GM12878 (cell line): ENCODE results near the gene M1AP. TPM values are rescaled to one million over a fixed set of nuclear protein-coding genes. Genes with fewer than 3 reads are reported as not detected.

Experiments used
- ASH2L ChIP-seq: fragments of 300-600, 200-600 bp; sonication (generic); IDR thresholded peaks from 2 replicates; pipeline ENCODE4 v1.6.1; 2017; ENCODE audit warnings: low read depth, mild to moderate bottlenecking, borderline replicate concordance
- BCL11A ChIP-seq: IDR thresholded peaks from 2 replicates; pipeline ENCODE4 v1.6.1; 2011; ENCODE audit warnings: low read depth, low read length
- CBFB ChIP-seq: IDR thresholded peaks from 2 replicates; pipeline ENCODE4 v1.6.1; 2016; ENCODE audit warnings: antibody characterized with exemption, low read depth
- CEBPB ChIP-seq, 2 experiments: fragments of 150-350 bp in 1 of 2; IDR thresholded peaks; 2 replicates each; pipeline ENCODE4 v1.6.1; 2012 to 2014; ENCODE audit warnings: low read depth in 2 of 2, low read length in 2 of 2, borderline replicate concordance in 1 of 2, inconsistent platforms in 1 of 2
- ESRRA ChIP-seq: IDR thresholded peaks from 2 replicates; pipeline ENCODE4 v1.6.1; 2012; ENCODE audit warnings: mild to moderate bottlenecking, low read length, improper control_type of control experiment
- HCFC1 ChIP-seq: fragments of 150-350 bp; IDR thresholded peaks from 2 replicates; pipeline ENCODE4 v1.6.1; 2014; ENCODE audit warnings: low read length
- HDAC6 ChIP-seq: fragments of 200-600 bp; sonication (generic); IDR thresholded peaks from one replicate; pipeline ENCODE4 v1.8.0; 2017; ENCODE audit warnings: antibody characterized with exemption; ENCODE audit not compliant: unreplicated experiment
- IKZF1 ChIP-seq: fragments of 450-650 bp; conservative IDR thresholded peaks from 2 replicates; pipeline ENCODE4 v1.6.1; 2017; ENCODE audit warnings: antibody characterized with exemption, mild to moderate bottlenecking
- JUNB ChIP-seq: IDR thresholded peaks from 2 replicates; pipeline ENCODE4 v1.6.1; 2016; ENCODE audit warnings: antibody characterized with exemption, mild to moderate bottlenecking
- MXI1 ChIP-seq: fragments of 150-350 bp; IDR thresholded peaks from 2 replicates; pipeline ENCODE4 v1.6.1; 2011; ENCODE audit warnings: low read depth, mild to moderate bottlenecking, inconsistent platforms, low read length, improper control_type of control experiment
- MYB ChIP-seq: fragments of 150-350 bp; IDR thresholded peaks from 2 replicates; pipeline ENCODE4 v1.6.1; 2014; ENCODE audit warnings: mild to moderate bottlenecking, low read depth, low read length, borderline replicate concordance
- NR2F1 ChIP-seq: fragments of 450-650 bp; conservative IDR thresholded peaks from 2 replicates; pipeline ENCODE4 v1.6.1; 2017; ENCODE audit warnings: mild to moderate bottlenecking
- PAX8 ChIP-seq: fragments of 450-650 bp; IDR thresholded peaks from 2 replicates; pipeline ENCODE4 v1.6.1; 2017; ENCODE audit warnings: mild to moderate bottlenecking, moderate library complexity
- POLR2A ChIP-seq: IDR thresholded peaks from 2 replicates; pipeline ENCODE4 v1.6.1; 2011; ENCODE audit warnings: low read depth, mild to moderate bottlenecking, low read length
- POLR2AphosphoS2 ChIP-seq: IDR thresholded peaks from 2 replicates; pipeline ENCODE4 v1.6.1; 2011; ENCODE audit warnings: low read depth, mild to moderate bottlenecking, low read length, improper control_type of control experiment, moderate library complexity
- POLR2AphosphoS5 ChIP-seq: IDR thresholded peaks from 2 replicates; pipeline ENCODE4 v1.6.1; 2011; ENCODE audit warnings: mild to moderate bottlenecking, low read length, inconsistent platforms
- POU2F2 ChIP-seq: IDR thresholded peaks from 3 replicates; pipeline ENCODE4 v1.6.1; 2011; ENCODE audit warnings: low read depth, mild to moderate bottlenecking, low read length, borderline replicate concordance
- RAD21 ChIP-seq: IDR thresholded peaks from 2 replicates; pipeline ENCODE4 v1.6.1; 2011; ENCODE audit warnings: mild to moderate bottlenecking, low read depth, low read length, moderate library complexity; ENCODE audit not compliant: insufficient read depth
- RELA ChIP-seq: fragments of 450-650 bp; IDR thresholded peaks from 2 replicates; pipeline ENCODE4 v1.8.0; 2014; ENCODE audit warnings: borderline replicate concordance; ENCODE audit not compliant: partially characterized antibody
- SIN3A ChIP-seq: IDR thresholded peaks from 2 replicates; pipeline ENCODE4 v1.6.1; 2012; ENCODE audit warnings: low read depth, low read length, improper control_type of control experiment
- SMAD5 ChIP-seq: IDR thresholded peaks from 2 replicates; pipeline ENCODE4 v1.6.1; 2016; ENCODE audit warnings: antibody characterized with exemption, low read depth
- SMC3 ChIP-seq: IDR thresholded peaks from 2 replicates; pipeline ENCODE4 v1.6.1; 2011; ENCODE audit warnings: low read length, improper control_type of control experiment, borderline replicate concordance
- STAT3 ChIP-seq: IDR thresholded peaks from 2 replicates; pipeline ENCODE4 v1.6.1; 2011; ENCODE audit warnings: low read depth, low read length, improper control_type of control experiment
- TAF1 ChIP-seq: IDR thresholded peaks from 2 replicates; pipeline ENCODE4 v1.6.1; 2011; ENCODE audit warnings: mild to moderate bottlenecking, low read depth, low read length, borderline replicate concordance
- TCF3 ChIP-seq: IDR thresholded peaks from 2 replicates; pipeline ENCODE4 v1.6.1; 2012; ENCODE audit warnings: low read depth, mild to moderate bottlenecking, low read length, borderline replicate concordance; ENCODE audit not compliant: insufficient read depth
- TCF7 ChIP-seq: IDR thresholded peaks from 2 replicates; pipeline ENCODE4 v1.6.1; 2014; ENCODE audit warnings: antibody characterized with exemption, borderline replicate concordance
- WRNIP1 ChIP-seq: IDR thresholded peaks from 2 replicates; pipeline ENCODE4 v1.6.1; 2011; ENCODE audit warnings: low read depth, low read length, improper control_type of control experiment, borderline replicate concordance
- ZNF207 ChIP-seq: fragments of 450-650 bp; IDR thresholded peaks from 2 replicates; pipeline ENCODE4 v1.6.1; 2014; ENCODE audit warnings: antibody characterized with exemption, mild to moderate bottlenecking, borderline replicate concordance
- ZZZ3 ChIP-seq: IDR thresholded peaks from 2 replicates; pipeline ENCODE4 v1.6.1; 2011; ENCODE audit warnings: low read depth; ENCODE audit not compliant: control insufficient read depth, insufficient read length
- polyA plus RNA-seq, 11 experiments: library from polyadenylated mRNA; depleted of rRNA in 4 of 11; unstranded in 6 of 11; stranded (reverse) in 5 of 11; fragments of >200 nt; fragmentation: Nextera tagmentation in 4 of 11; fragmentation: Illumina TruSeq in 1 of 11; extraction: Ambion mirVana in 4 of 11; extraction: Trizol in 1 of 11; gene quantifications; 1 replicate in 1 of 11; 2 replicates in 10 of 11; pipeline versions ENCODE4 v1.2.1 to v1.2.3, GENCODE V29; 2011 to 2016; ENCODE audit warnings: inconsistent platforms in 2 of 11, missing spikeins in 2 of 11, low read depth in 1 of 11
- total RNA-seq, 4 experiments: library from RNA; depleted of rRNA in 3 of 4; stranded (reverse); fragments of >200 nt in 3 of 4; fragmentation: Illumina TruSeq in 1 of 4; extraction: Trizol in 1 of 4; gene quantifications; 2 replicates each; pipeline versions ENCODE4 v1.2.1 to v1.2.3, GENCODE V29; 2013 to 2021
- TF ChIP-seq, protein P1 (sequence below): IDR thresholded peaks from 2 replicates; pipeline ENCODE4 v1.6.1; 2012; ENCODE audit warnings: low read depth, low read length, improper control_type of control experiment
- TF ChIP-seq, protein P2 (sequence below): fragments of 450-650 bp; IDR thresholded peaks from 2 replicates; pipeline ENCODE4 v1.6.1; 2018; ENCODE audit warnings: borderline replicate concordance, mild to moderate bottlenecking; ENCODE audit not compliant: partially characterized antibody

The M1AP gene
- total and polyA plus RNA-seq, 10 of the 15 experiments (the other 5 are each of a cell fraction or from before 2014, with no cell fraction given), result 0.04 to 0.32 (median 0.16) TPM; not detected in 4

DNA sequence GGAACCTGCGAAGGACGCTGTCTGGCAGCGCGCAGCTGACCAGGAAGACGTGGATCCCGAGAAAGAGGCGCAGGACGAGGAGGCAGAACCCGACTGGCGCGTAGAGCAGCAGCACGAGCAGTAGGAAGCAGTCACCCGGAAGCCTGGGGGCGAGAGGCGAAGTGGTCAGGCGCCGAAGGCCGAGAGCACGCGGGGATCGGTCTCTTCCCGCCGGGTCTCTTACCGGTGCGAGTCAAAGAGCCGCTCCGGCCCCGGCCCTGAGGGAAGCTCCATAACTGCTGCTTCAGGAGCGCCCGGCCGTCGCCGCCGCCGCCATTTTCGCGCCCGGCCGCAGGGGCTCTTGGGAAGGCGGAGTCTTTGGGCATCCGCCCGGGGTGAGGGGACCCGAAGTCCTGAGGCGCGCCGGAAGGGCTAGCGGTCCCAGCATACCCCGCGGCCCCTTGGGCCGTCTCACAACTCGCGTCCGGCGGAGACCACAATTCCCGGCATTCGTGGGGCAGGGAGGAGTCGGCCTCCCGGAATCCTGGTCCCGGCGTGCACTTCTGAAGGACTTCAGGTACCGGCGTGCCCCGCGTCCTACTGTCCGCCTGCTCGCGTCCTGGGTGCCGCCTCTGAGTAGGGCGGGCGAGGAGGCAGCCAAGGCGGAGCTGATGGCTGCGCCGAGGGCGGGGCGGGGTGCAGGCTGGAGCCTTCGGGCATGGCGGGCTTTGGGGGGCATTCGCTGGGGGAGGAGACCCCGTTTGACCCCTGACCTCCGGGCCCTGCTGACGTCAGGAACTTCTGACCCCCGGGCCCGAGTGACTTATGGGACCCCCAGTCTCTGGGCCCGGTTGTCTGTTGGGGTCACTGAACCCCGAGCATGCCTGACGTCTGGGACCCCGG, 118.5 kb downstream of the M1AP start, which contains the start of the genes AUP1 and HTRA2 (continued):
- no peak for TF ChIP-seq JUNB
- TF ChIP-seq, protein P1, sequence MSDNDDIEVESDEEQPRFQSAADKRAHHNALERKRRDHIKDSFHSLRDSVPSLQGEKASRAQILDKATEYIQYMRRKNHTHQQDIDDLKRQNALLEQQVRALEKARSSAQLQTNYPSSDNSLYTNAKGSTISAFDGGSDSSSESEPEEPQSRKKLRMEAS, result peak; percentile 21
- no peak for TF ChIP-seq RAD21
- no peak for TF ChIP-seq STAT3
- TF ChIP-seq POU2F2, result peak; percentile 17; the same call in 1 of the 3 replicates
- peak; percentile 73; the same call in 1 of the 2 replicates for TF ChIP-seq TCF7
- TF ChIP-seq, protein P2, sequence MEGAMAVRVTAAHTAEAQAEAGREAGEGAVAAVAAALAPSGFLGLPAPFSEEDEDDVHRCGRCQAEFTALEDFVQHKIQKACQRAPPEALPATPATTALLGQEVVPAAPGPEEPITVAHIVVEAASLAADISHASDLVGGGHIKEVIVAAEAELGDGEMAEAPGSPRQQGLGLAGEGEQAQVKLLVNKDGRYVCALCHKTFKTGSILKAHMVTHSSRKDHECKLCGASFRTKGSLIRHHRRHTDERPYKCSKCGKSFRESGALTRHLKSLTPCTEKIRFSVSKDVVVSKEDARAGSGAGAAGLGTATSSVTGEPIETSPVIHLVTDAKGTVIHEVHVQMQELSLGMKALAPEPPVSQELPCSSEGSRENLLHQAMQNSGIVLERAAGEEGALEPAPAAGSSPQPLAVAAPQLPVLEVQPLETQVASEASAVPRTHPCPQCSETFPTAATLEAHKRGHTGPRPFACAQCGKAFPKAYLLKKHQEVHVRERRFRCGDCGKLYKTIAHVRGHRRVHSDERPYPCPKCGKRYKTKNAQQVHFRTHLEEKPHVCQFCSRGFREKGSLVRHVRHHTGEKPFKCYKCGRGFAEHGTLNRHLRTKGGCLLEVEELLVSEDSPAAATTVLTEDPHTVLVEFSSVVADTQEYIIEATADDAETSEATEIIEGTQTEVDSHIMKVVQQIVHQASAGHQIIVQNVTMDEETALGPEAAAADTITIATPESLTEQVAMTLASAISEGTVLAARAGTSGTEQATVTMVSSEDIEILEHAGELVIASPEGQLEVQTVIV, result peak; percentile 68
- TF ChIP-seq IKZF1, result peak; percentile 99
- 0 out of 2 replicates have a peak, but pooled peaks have one; percentile 52 for TF ChIP-seq ZNF207
- no peak for TF ChIP-seq SMC3
- TF ChIP-seq RELA, result no peak
- TF ChIP-seq ASH2L, result no peak; the same call in 1 of the 2 replicates
- peak; percentile 96 for TF ChIP-seq HCFC1
- no peak for TF ChIP-seq HDAC6
- no peak for TF ChIP-seq MXI1
- peak; percentile 98 for TF ChIP-seq NR2F1
- peak; percentile 84 for TF ChIP-seq POLR2A
- TF ChIP-seq SMAD5, result peak; percentile 77; the same call in 1 of the 2 replicates
- peak; percentile 98 for TF ChIP-seq TAF1
- no peak for TF ChIP-seq ESRRA
- TF ChIP-seq POLR2AphosphoS2, result peak; percentile 76; the same call in 1 of the 2 replicates
- TF ChIP-seq BCL11A, result peak; percentile 18; the same call in 1 of the 2 replicates
- no peak for TF ChIP-seq TCF3
- no peak for TF ChIP-seq SIN3A
- TF ChIP-seq ZZZ3, result no peak
- TF ChIP-seq WRNIP1, result no peak
- TF ChIP-seq MYB, result no peak
- peak; percentile 77; the same call in 1 of the 2 replicates for TF ChIP-seq CBFB
- peak; percentile 86 for TF ChIP-seq POLR2AphosphoS5
- no peak for TF ChIP-seq PAX8
- no peak for TF ChIP-seq CEBPB (IDR thresholded peaks at IDR 0.05; ENCODE audit: borderline replicate concordance in 1 of 2, low read depth in 2 of 2, low read length in 2 of 2)
